SU-DHL-6 (cell line): Measurements from ENCODE around the gene TOMM40L.

Experiments used
- H2AFZ ChIP-seq: fragments of 200-600 bp; sonication (generic); 2 replicates; pipeline ENCODE4 v1.6.1; 2014; ENCODE audit warnings: low read depth, mild to moderate bottlenecking, moderate library complexity, mixed read lengths, antibody characterized with exemption, low read length; ENCODE audit not compliant: severe bottlenecking
- H3F3A ChIP-seq: fragments of 200-600 bp; shearing (Covaris generic); 2 replicates; pipeline ENCODE4 v1.6.0; 2016; ENCODE audit warnings: antibody characterized with exemption, mild to moderate bottlenecking; ENCODE audit not compliant: insufficient read depth
- H3K27ac ChIP-seq: fragments of 200-600 bp; sonication (generic); 2 replicates; pipeline ENCODE4 v1.5.1; 2016; ENCODE audit warnings: low read depth, mild to moderate bottlenecking, low read length, moderate library complexity, mixed read lengths
- H3K27me3 ChIP-seq: fragments of 200-600 bp; sonication (generic), shearing (Covaris generic); 2 replicates; pipeline ENCODE4 v1.6.0; 2014; ENCODE audit warnings: mild to moderate bottlenecking, low read length
- H3K36me3 ChIP-seq: fragments of 200-600 bp; sonication (generic); 2 replicates; pipeline ENCODE4 v1.6.1; 2014; ENCODE audit warnings: mild to moderate bottlenecking, low read length, mixed read lengths
- H3K4me2 ChIP-seq: fragments of 300-600, 200-600 bp; shearing (Covaris generic), sonication (generic); 2 replicates; pipeline ENCODE4 v1.6.0; 2014; ENCODE audit warnings: low read length, low read depth, mild to moderate bottlenecking; ENCODE audit not compliant: poor library complexity, severe bottlenecking
- H3K4me3 ChIP-seq: fragments of 200-600 bp; sonication (generic); 2 replicates; pipeline ENCODE4 v1.5.1; 2014; ENCODE audit warnings: antibody characterized with exemption, low read length, mild to moderate bottlenecking, mixed read lengths; ENCODE audit not compliant: insufficient read depth, poor library complexity, severe bottlenecking
- H3K79me2 ChIP-seq: fragments of 200-600 bp; sonication (generic); 2 replicates; pipeline ENCODE4 v1.6.1; 2014; ENCODE audit warnings: mild to moderate bottlenecking, low read length, moderate library complexity; ENCODE audit not compliant: insufficient read depth
- H3K9ac ChIP-seq: fragments of 200-600 bp; sonication (generic); 2 replicates; pipeline ENCODE4 v1.7.0; 2014; ENCODE audit warnings: mild to moderate bottlenecking, low read length
- H3K9me2 ChIP-seq: fragments of 200-600 bp; sonication (generic); replicated peaks from 2 replicates; pipeline ENCODE4 v1.6.1; 2014; ENCODE audit warnings: low read length; ENCODE audit not compliant: insufficient read depth
- H3K9me3 ChIP-seq: fragments of 200-600 bp; sonication (generic); 2 replicates; pipeline ENCODE4 v1.6.1; 2014; ENCODE audit warnings: low read length, mixed read lengths; ENCODE audit not compliant: insufficient read depth
- H4K20me1 ChIP-seq: fragments of 200-600 bp; sonication (generic); 2 replicates; pipeline ENCODE4 v1.6.1; 2014; ENCODE audit warnings: low read depth, mild to moderate bottlenecking, antibody characterized with exemption, low read length, moderate library complexity, mixed read lengths
- CTCF ChIP-seq: fragments of 200-600 bp; sonication (generic); IDR thresholded peaks from one replicate; pipeline ENCODE4 v1.5.1; 2017; ENCODE audit warnings: antibody characterized with exemption, mild to moderate bottlenecking, low read length, moderate library complexity; ENCODE audit not compliant: insufficient read depth, poor library complexity, severe bottlenecking
- EZH2phosphoT487 ChIP-seq: fragments of 200-600 bp; sonication (generic), shearing (Covaris generic); conservative IDR thresholded peaks from 2 replicates; pipeline ENCODE4 v1.6.1; 2018; ENCODE audit warnings: mild to moderate bottlenecking, antibody characterized with exemption, low read length, moderate library complexity, mixed read lengths

Gene TOMM40L

GRCh38 chr1:161225178-161225533 is 704 bp upstream of the TOMM40L start:
- Histone ChIP-seq H3K4me2 (peak overlapping the region; percentile 30), H3K9me3 (no peaks in the 10 kb centered on the region), H3K9me2 (no peaks in the 10 kb centered on the region), H3K36me3 (no peaks in the 10 kb centered on the region), H3K27ac (no peak overlapping the region), H3K4me3 (no peak overlapping the region), H3K9ac (no peak overlapping the region), H3F3A (no peaks in the 10 kb centered on the region), H3K79me2 (no peaks in the 10 kb centered on the region), H2AFZ (peak overlapping the region; percentile 97), H4K20me1 (no peaks in the 10 kb centered on the region), H3K27me3 (no peaks in the 10 kb centered on the region)
- TF ChIP-seq CTCF: no peak
- no peak for TF ChIP-seq EZH2phosphoT487

DNA sequence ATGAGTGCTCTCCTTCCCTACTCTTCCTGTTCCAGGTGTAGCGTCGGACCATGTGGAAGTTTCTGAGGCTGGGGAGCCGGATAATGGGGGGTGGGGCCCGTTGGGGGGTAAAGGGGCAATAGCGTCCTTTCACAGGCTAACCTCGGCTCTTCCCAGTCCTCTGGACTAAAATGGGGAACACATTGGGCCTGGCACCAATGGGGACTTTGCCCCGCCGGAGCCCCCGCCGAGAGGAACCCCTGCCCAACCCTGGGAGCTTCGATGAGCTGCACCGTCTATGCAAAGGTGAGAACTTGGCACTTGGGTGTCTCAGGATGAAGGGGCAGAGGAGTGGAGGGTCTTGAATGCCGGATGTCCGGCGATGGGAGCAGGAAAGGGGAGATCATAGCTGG is 456 bp downstream of the TOMM40L start:
- Histone ChIP-seq H3K27me3 (no peaks in the 10 kb centered on the region), H2AFZ (peak overlapping the region; percentile 58), H4K20me1 (no peaks in the 10 kb centered on the region), H3F3A (no peaks in the 10 kb centered on the region), H3K36me3 (no peaks in the 10 kb centered on the region), H3K4me2 (peak overlapping the region; percentile 78), H3K9ac (peak overlapping the region; percentile 66), H3K79me2 (no peaks in the 10 kb centered on the region), H3K4me3 (peak overlapping the region; percentile 67), H3K9me3 (no peaks in the 10 kb centered on the region), H3K9me2 (no peaks in the 10 kb centered on the region), H3K27ac (peak overlapping the region; percentile 7; the same call in 1 of the 2 replicates)
- TF ChIP-seq EZH2phosphoT487 (no peak), CTCF (no peak)

DNA sequence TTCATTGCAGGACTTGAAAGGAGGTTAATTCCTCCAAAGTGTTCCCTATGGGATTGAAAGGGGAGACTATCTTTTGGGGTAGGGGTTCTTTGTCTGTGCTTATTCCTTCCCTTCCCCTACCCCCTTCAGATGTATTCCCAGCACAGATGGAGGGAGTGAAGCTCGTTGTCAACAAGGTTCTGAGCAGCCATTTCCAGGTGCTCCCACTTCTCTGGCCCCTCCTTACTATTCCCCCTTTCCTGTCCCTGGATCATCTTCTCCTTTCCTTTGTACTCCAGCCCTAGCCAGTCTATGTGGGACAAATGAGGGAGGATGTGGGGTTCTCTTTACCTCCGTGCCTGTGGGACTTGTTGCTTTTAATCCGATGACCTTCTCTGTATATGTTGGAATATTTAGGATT is 899 bp downstream of the TOMM40L start:
- H3K79me2 ChIP-seq: no peaks in the 10 kb centered on the region
- peak overlapping the region; percentile 66 for H3K9ac ChIP-seq
- no peaks in the 10 kb centered on the region for H4K20me1 ChIP-seq
- H3K9me2 ChIP-seq: no peaks in the 10 kb centered on the region
- no peak for TF ChIP-seq EZH2phosphoT487
- peak overlapping the region; percentile 78 for H3K4me2 ChIP-seq
- H2AFZ ChIP-seq: no peak overlapping the region
- H3K27ac ChIP-seq: 0 out of 2 replicates have a peak overlapping the region, but pooled peaks have one; percentile 7
- no peaks in the 10 kb centered on the region for H3K36me3 ChIP-seq
- H3K4me3 ChIP-seq: peak overlapping the region; percentile 67
- no peaks in the 10 kb centered on the region for H3F3A ChIP-seq
- no peaks in the 10 kb centered on the region for H3K27me3 ChIP-seq
- H3K9me3 ChIP-seq: no peaks in the 10 kb centered on the region

- Histone ChIP-seq H3K27ac (no peak overlapping the region), H3K9ac (peak overlapping the region; percentile 66), H3K79me2 (no peaks in the 10 kb centered on the region), H2AFZ (no peak overlapping the region), H3K4me3 (peak overlapping the region; percentile 67), H3K9me2 (no peaks in the 10 kb centered on the region), H3K4me2 (peak overlapping the region; percentile 78), H3K9me3 (no peaks in the 10 kb centered on the region), H3K27me3 (no peaks in the 10 kb centered on the region), H3K36me3 (no peaks in the 10 kb centered on the region), H4K20me1 (no peaks in the 10 kb centered on the region), H3F3A (no peaks in the 10 kb centered on the region)
- peak; percentile 90 for TF ChIP-seq CTCF
- TF ChIP-seq EZH2phosphoT487: no peak
These were observed 1.5 kb downstream of the TOMM40L start for GRCh38 chr1:161227196-161227871.
